GM21515 (cell line): Measurements from ENCODE around the gene QRFP.
"Not testable (repeated sequence)": the region's sequence is repeated elsewhere in the genome, so short reads cannot be mapped to it uniquely, and the experiment has no call there.

Experiments
- ATAC-seq: cut with Tn5 transposase; IDR thresholded peaks from one replicate; pipeline ENCODE4 v1.9.1; 2021; ENCODE audit not compliant: unreplicated experiment

The QRFP gene

DNA sequence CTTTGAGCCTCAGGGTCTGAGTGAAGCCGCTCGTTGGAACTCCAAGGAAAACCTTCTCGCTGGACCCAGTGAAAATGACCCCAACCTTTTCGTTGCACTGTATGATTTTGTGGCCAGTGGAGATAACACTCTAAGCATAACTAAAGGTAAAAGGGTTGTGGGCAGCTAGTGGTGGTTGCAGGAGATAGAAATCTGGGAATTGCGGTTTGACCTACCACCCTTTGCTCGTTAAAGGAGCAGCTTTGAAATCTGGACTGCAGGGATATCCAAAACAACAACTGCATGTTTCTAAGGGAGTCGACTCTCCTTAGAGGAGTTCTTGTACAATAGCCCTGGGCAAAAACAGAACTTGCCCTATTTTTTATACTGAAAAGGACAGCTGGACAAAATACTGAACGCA is 42.5 kb downstream of the QRFP start:
- no peak for ATAC-seq

GRCh38 chr9:130852801-130853200 is 43.8 kb downstream of the QRFP start:
- no peak for ATAC-seq

GRCh38 chr9:130849356-130849755 is 47.3 kb downstream of the QRFP start:
- ATAC-seq = no peak

- ATAC-seq = not testable (repeated sequence)
These were observed 48.1 kb downstream of the QRFP start for GRCh38 chr9:130848514-130848913.

DNA sequence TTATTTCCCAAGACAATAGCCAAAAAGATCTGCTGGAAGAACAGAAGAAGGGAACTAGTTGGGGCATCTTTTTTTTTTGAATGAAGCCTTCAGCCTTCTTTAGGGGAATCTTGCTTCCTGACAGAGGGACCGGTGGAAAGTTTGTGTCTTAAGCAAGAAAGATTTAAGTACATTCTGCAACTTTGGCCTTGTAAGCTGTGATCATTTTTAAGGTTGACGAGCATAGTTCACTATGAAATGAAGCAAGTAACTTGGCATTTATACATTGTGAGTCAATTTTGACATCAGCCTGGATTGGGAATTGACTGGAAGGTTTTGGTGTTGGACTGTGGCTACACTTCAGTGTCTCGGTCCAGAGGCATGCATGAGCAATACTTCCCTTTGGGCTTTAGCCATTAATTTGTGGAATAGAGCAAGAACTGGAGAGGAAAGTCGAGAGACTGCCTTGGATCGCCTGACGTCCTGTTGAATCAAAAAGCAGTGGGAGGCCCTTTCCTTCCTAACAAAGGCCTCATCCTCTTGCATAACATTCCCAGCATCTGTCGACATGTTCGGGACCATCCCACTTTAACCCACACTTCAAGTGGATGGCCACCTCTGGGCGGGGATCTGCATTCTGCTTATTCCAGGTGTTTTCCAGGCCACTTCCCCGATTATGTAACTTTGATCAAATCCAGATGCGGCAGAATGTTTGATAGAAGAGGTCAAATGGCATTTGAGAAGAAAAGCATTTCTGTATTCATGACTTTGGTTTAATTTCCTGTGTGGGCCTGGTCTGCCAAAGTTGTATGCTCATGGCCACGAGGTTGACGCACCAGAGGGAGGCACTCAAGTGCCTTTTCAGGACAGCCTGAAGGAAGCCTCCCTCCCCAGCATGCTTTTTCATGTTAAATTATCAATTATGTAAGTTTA is 49.0 kb downstream of the QRFP start:
- no peak for ATAC-seq

DNA sequence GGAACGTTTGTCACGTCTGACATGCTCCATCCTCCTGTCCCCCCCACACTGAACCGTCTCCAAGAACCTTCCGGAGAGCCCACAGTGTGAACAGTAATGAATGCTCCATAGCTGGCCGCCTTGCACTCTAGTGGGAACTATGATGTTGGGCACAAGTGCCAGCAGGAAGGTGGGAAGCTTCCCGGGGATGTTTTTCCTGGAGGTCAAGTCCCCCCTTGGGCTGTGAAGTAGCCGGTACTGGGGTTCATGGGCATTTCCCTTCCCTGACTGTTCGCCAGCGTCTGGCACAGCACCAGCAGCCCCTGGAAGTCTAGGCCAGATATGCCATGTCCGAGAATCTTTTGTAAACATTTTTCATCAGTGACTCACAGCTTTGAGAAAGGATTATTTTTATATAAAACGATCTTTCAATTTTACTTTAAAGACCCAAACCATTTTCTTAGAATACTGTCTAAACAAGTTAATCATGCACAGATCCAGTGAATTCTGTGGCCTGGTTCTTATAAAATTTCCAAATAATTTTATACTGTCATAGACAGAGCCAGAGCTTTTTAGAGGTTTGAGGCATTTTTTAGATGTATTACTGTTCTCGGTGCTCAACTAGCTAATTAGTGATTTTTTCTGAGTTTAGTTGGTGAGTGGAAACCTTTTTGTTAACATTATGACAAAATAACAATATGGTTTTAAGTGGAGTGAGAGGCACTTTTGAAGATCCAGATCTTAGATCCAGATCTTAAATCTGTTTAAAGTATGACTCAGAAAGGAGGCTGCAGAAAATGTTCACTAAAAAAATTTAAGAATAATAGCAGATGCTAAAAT is 49.9 kb downstream of the QRFP start:
- ATAC-seq = no peak

- no peak for ATAC-seq
These were observed 50.6 kb downstream of the QRFP start for GRCh38 chr9:130845901-130846481.

- ATAC-seq = no peak
These were observed 51.4 kb downstream of the QRFP start for GRCh38 chr9:130845254-130845653.

- no peak for ATAC-seq
These were observed 52.6 kb downstream of the QRFP start for GRCh38 chr9:130844044-130844451.

GRCh38 chr9:130843049-130843908 is 53.3 kb downstream of the QRFP start:
- ATAC-seq = no peak
